GM19099 (cell line): Measurements from ENCODE around the gene UVSSA.

ENCODE experiments used
- POLR2A ChIP-seq: IDR thresholded peaks from 3 replicates; pipeline ENCODE4 v1.6.1; 2011; ENCODE audit warnings: low read depth; ENCODE audit not compliant: insufficient read length; ENCODE audit errors: extremely low read depth

Gene UVSSA

DNA sequence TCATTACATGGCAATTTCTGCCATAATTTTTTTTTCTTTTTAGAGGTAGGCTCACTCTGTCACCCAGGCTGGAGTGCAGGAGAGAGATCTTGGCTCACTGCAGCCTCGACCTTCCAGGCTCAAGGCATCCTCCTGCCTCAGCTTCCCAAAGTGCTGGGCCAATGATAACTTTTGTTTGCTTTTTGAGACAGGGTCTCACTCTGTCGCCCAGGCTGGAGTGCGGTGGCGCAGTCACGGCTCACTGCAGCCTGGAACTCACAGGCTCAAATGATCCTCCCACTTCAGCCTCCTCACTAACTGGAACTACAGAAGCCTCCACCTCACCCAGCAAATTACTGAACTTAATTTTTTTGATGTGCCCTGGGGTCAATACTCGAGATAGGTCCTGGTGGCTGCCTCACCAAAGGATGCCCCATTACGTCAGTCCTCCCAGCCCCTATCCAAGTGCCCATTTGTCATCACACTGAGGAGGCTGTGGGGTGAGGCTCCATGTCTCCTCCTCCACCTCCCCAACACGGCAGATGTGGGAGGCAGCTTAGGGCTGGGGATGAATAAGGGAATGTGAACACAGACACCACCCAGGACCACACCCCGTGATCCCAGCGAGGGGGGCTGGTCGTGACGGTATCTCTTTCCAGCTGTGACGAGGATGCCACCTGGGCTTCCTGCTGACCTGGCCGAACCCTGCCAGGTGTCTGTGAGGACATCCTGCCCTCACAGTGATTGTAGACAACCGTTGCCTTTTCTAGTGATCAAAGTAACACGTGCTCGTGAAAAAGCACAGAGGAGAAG, 71.7 kb downstream of the UVSSA start:
- no peak for TF ChIP-seq POLR2A

DNA sequence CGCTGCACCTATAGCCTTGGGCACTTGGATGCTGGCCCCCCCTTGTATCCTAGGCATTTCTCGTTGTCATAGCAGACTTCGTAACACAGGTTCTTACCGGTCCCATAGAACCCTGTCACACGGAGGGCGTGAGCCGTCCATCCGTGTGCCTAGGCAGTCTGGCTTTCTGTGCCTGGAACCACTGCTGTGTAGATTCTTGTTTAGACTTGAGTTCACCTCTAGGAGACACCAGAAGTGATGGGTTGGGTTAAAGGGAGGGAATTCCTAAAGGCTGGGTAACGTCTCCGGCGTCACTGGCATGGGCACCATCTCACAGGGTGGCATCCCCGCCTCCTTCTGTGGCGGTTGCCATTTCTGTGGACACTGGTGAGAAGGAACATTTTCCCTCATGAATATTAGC, 72.7 kb downstream of the UVSSA start:
- TF ChIP-seq POLR2A = no peak

DNA sequence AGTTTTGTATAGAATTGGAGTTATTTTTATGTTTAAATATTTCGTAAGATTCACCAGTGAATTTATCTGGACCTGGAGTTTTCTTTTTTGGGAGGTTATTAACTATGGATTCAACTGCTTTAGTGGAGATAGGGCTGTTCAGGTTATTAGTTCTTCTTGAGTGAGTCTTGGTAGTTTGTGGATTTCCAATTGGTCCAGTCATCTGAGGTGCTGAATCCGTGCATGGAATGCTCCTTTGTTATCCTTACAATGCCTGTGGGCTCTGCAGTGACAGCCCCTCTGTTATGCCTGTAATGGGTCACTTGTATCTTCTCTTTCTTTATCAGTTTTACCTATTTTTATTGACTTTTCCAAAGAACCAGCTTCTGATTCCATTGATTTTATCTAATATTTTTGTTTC, 74.6 kb downstream of the UVSSA start:
- no peak for TF ChIP-seq POLR2A

DNA sequence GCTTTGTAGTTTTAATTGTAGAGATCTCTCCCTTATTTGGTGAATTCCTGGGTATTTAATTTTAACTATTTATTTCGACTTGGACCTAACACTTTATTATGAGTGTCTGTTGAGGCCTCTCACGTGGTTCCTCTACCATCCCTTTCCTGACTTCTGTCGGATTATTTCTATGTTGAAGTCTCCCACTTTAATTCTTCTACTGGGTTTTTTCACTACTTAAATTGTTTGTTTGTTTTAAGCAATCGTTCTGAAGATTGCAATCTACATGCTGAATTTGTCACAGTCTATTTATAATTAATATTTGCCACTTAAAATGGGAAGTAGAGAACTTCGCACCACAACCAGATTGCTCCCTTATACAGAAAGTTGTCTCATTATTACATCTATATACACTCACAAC, 80.0 kb downstream of the UVSSA start:
- TF ChIP-seq POLR2A = no peak
